GM18907 (cell line): ENCODE measurements around the gene MATN3.

Source experiments
- ATAC-seq: cut with Tn5 transposase; IDR thresholded peaks from one replicate; pipeline ENCODE4 v1.9.1; 2021; ENCODE audit warnings: mild to moderate bottlenecking, moderate library complexity; ENCODE audit not compliant: unreplicated experiment

The MATN3 gene

DNA sequence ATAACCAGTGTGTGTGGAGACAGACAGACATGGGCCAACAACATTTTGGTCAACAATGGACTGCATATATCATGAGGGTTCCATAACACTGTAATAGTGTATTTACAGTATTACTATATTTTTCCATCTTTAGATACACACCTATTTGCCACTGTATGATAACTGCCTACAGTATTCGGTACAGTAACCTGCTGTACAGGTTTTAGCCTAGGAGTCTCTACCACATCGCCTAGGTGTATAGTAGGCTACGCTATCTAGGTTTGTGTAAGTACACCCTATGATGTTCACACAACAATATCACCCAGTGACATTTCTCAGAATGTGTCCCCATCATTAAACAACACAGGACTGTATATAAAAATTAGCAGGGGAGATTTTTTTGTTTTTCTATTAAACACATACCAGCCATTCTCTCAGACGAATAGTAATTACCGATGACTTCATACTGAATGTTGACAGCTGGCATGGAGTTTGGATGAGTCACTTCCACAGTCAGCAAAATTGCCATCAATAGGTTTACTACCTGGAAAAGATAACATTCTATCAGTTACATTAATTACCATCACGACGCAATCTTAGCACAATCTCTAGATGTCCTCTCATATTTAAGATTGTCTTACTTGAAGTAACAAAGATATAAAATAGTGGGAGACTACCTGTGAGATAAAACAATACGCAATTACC is 28.2 kb upstream of the MATN3 start:
- ATAC-seq = no peak

DNA sequence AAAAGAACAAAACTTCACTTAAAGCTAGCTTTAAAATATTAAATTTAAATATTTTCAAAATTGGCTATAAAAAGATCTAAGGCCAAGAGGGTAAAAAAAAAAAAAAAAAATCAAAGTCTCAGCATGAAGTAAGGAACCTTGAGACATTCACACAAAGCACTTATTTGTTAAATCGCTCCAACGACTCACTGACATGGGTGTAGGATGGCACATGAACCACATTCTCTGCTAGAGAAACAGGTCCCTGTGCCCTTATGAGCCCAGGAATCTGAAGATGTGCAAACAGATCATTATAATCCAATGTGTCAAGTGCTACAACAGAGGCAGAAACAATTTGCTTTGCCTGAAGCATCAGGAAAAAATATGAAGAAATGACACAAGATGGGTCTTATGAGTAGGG is 25.2 kb upstream of the MATN3 start:
- no peak for ATAC-seq

DNA sequence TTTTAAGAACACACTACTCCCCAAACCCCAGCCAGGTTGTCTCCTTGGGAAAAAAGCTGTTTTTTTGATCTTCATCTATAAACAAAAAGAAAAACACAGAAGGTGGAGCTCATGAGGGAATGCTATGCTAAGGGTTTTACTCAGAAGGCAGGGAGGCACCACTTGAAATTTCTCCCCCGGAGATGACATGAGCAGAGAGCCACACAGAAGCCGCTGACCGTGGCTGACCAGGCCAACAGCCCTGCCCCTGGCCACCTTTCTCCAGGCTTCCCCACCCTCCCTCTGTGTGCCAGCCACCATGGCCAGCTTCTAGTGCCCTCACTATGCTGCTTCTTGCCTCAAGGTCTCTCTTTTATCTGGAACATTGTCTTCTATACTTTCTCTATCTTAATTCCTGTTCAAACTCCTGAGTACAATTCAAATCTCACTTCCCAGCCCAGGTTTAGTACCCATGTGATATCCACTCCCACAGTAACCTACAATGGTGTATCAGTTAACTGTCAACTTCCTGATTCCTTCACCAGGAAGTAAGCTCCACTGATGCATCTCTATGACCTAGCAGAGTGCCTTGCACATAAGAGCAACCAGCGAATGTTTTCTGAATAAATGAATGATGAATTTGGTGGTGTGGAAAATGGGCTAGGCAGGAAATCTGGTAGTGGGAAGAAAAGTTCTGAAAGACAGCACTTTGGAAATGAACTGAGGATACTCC is 23.6 kb upstream of the MATN3 start:
- ATAC-seq = peak; percentile 54

DNA sequence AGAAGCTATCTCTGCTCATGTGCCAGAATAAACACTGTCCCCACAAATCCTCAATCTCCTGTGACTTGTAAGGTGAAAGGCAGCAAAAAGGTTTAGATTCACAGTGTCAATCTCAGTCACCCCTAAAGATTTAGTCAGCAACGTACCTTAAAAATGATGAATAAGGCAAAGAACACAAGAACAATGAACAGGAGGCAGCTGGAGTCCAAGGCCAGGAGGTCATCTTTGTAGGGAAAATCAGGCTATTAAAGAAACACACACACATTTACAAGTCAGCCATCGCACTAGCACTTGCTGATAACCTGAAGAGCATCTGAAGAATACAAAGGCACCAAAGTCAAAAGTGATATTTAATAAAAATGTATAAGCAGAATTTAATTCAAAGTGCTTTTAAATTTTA is 22.4 kb upstream of the MATN3 start:
- no peak for ATAC-seq

DNA sequence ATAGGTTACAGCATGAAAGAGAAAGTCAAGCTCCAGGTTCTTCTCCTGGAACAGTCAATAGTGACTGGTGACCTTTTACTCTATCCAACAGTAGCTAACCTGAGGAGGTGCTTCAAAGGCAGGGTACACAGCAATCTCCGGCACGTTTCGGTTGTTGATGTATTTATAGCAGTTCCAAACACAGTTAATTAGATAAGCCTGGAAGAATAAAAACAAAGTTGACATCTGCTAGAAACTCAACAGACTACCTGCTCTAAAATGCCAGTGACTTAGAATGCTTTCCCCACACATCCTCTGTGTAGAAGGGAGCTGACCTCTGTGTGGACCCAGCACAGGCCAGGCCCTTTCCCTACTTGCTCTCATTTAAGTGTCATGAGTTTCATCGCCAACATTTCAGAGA is 21.8 kb upstream of the MATN3 start:
- ATAC-seq = no peak

DNA sequence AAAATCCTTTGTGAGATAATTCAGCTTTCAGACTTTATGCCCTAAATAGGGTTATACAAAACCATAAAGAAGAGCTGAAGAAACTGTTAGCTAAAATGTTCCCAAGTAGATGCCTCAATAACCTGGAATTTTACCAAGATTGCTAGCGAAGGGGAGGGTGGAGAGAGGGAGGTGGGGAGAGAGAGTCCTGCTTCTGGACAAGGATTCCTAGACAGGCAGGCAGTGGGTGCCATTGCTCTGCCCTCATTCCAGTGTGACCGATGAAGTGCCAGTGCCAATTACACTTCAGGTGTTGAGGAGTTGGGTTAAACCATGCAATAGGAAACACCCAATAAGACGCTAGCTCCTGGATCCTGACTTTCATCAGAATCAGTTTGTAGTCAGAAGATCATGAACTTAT is 20.9 kb upstream of the MATN3 start:
- ATAC-seq = no peak

DNA sequence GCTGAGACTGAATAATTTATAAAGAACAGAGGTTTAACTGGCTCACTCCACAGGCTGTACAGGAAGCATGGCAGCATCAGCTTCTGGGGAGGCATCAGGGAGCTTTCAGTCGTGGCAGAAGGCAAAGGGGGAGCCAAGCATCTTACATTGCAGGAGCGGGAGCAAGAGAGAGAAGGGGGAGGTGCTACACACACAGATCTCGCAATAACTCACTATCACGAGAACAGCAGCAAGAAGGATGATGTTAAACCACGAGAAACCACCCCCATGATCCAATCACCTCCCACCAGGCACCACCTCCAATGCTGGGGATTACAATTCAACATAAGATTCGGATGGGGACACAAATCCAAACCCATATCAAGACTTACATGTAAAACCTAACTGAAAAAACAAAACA is 17.8 kb upstream of the MATN3 start:
- ATAC-seq = no peak

DNA sequence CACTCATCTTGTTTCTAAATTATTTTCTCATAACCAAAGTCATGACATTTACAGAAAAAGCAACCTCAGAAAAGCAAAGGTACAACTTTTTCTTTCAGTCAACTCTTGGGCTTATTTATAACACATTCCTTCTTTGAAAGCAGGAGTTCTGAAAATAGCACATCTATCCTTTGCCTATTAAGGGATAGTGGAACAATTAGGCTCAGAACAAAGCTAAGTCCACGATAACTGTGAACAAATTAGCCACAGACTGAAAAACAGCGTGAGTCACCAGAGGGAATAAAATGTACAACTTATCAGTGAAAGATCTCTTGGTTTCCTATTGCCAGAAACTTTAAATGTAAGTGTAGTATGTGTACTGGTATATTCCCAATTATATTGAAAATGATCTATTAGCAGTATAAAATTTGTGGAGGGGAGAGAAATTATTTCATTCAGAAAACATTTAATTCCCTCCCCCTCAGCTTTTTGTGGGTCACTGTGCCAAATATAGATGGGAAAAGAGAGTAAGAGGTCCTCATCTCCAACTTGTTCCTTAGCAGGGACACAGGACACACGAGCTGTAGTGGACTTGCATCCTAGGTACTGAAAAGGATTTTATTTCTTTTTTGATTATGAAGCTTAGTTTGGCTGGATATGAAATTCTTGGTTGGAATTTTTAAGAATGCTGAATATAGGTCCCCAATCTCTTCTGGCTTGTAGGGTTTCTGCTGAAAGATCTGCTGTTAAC is 15.4 kb upstream of the MATN3 start:
- no peak for ATAC-seq

DNA sequence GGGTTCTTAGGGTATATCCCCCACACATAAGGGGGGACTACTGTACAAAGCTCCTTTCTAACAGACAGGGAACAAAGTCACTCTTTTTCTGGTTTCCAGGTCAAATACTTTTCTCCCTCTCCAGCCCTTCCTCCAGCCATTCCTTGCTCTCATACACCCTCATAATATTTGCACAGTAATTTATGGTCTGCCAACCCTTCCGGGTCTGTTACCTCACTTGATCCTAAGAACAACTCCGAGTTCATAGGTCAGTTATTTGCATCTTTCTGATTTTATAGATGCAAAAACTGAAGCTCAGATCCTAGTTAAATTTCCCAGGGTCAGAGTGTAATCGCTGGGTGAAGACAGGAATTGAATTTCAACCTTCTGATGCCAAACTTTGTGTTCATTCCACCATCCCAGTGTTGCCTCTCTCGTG is 14.8 kb upstream of the MATN3 start:
- no peak for ATAC-seq

DNA sequence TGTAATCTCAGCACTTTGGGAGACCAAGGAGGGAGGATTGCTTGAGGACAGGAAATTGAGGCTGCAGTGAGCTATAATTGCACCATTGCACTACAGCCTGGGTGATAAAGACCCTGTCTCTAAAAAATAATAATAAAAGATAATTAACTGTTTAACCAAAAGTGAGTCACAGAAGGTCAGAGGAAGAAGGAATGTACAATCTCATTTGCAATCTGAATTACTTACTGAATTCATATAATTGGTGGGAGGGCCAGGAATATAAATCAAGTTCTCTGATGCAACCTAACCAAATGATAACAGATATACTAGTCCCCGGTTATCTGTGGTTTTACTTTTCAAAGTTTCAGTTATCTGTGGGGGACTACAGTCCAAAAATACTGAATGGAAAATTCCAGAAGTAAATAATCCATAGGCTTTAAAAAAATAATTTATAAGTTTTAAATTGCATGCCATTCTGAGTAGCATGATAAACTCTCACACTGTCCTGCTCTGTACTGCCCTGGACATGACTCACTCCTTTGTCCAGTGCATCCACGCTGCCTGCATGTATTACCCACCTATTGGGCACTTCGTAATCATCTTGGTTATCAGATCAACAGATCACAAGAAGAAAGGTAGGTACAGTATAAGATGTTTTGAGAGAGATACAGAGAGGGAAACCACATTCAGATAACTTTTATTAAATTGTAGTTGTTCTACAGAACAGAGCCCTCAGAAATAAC is 12.8 kb upstream of the MATN3 start:
- no peak for ATAC-seq

DNA sequence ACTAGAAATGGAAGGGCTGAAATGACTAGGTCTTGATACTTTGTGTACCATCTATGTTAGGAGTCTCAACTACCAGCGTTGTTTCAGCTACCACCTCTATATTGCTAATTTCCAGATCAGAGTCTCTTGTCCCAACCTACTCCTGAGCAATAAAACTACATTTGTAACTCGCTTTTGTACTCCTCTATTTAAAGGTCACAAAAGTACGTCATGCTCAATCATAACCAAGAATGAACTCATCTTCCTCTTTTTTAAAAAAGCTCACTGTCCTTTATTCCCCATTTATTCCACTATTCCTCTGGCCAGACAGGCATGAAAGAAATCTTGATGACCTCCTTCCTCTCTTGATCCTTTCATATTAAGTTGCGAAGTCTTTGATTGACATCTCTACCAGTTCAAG is 11.2 kb upstream of the MATN3 start:
- ATAC-seq = no peak

DNA sequence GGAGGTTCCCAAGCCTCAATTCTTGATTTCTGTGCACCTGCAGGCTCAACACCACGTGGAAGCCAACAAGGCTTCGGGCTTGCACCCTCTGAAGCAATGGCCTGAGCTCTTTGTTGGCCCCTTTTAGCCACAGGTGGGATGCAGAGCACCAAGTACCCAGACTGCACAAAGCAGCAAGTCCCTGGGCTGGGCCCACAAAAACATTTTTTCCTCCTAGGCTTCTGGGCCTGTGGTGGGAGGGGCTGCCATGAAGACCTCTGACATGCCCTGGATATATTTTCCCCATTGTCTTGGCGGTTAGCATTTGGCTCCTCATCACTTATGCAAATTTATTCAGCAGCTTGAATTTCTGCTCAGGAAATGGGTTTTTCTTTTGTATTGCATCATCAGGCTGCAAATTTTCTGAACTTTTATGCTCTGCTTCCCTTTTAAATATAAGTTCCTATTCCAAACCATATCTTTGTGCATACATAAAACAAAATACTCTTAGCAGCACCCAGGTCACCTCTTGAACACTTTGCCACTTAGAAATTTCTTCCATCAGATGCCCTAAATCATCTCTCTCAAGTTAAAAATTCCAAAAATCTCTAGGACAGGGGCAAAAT is 9.0 kb upstream of the MATN3 start:
- ATAC-seq = no peak

DNA sequence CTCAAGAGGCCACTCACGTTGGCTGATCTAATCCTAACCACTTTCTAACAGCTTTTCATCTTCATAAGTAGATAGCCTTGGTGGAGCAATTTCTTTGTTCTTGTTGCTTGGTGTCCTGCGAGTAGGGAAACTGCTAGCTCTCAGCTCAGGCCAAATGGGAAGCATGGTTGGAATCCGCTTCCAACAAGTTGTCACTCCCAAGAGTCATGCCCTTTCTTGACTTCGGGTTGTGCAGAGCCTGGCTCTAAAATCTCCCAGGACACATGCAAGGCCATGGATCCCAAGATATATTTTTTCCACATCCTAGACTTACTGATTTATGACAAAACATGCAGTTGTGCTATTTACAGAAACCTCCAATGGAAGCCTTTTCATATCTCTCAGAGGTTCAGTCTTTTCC is 7.3 kb upstream of the MATN3 start:
- ATAC-seq = no peak

DNA sequence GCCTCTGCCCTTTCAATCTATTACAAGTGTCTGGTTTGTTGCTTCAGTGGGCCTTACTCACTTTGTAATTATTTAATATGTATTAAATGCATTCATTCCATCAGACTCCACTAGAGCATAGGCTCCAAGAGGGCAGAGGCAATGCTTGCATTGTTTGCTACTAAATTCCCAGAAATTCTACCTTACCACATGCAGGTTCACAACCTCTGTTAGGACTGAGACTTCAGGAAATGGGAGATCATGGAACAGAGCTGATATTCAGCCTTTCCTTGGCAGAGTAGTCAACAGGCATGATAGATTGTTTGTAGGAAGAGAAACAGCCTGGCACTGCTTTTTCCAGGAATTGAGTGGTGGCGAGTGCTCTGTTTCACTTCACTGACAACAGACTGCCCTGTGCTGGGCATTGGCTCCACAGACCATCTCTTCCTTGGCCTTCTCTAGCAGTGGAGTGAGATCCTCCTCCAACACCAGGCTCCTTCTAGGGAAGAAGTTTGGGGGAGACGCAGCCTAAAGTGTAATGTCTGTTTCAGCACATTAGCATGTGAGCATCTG is 6.2 kb upstream of the MATN3 start:
- ATAC-seq = no peak

DNA sequence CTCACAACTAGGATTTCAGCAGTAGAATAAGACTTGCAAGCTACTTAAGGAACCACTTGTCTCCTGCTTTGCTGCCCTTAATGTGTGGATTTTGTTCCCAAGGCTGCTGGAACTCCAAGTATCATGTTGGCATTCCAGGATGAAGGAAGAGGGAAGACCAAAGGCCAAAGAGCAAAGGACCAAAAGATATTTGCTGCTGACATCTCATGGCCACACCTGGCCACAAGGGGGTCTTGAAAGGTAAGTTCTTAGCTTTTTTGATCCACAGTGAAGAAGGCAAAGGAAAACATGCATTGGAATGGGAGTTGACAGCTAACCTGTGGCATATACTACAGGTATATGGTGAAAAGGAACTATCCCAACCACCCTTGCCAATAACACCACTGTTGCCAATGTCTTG is 3.9 kb upstream of the MATN3 start:
- ATAC-seq = no peak

DNA sequence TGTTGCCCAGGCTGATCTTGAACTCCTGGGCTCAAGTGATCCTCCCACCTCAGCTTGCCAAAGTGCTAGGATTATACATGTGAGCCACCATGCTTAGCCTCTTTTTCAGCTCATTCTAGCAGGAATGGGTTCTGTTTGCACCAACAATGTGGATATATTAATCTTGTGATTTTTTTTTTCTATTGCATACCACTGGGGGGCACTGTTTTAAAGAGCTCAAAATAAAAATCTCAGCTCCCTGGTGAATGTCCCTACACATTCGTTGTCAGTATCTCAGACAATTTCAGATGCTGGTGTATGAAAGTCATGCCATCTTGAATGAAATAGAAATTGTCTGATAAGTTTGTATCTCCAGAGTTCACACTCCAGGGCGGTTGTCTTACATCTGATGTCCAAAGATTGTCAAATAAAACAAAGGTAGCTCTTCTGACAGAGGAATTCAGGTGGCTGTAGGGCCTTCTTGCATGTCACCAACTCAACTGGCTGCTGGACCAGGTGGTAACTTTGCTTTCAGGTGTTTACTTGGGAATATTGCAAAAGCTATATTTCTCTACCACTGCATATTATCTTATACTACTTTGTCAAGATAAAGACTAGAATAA is 3.1 kb upstream of the MATN3 start:
- peak; percentile 45 for ATAC-seq

DNA sequence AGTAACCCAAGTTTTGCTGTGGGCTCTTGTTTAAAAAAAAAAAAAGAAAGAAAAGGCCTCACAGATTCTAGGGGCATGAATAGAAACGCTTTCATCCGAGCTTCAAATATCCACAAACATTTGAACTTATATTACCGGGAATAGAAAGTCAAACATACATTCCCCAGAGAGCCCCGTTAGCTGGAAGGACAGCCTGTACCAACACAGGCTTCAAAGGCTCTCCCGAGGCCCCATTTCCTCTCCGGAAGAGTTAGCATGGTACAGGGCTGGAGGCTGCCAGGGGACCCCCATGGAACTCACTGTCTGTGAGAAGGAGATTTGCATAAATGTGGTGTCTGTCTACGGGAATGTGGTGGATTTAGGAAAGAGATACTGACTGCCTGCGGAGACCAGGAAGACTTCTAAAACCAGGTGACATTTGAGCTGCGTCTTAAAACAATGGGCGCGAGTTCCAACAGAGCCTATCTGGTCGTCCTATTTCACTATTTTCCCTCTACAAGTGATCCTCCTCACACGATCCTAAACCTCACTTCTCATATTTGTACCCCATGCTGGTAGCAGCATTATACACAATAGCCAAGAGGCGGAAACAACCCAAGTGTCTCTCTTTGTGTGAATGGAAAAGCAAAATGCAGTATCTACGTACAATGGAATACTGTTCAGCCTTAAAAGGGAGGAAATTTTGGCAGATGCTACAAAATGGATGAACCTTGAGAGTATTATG is 820 bp upstream of the MATN3 start:
- ATAC-seq = no peak

DNA sequence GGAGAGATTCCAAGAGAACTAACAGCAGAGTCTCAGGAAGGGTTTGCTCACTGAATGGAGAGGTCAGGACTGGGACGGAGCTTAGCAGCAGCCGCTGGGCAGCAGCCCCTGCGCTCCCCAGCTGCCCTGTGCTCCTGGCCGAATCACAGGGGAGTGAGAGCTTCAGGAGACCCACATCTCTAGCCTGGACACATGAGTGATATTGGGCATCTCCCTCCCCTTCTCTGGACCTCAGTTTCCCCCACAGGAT is 511 bp downstream of the MATN3 start:
- no peak for ATAC-seq

DNA sequence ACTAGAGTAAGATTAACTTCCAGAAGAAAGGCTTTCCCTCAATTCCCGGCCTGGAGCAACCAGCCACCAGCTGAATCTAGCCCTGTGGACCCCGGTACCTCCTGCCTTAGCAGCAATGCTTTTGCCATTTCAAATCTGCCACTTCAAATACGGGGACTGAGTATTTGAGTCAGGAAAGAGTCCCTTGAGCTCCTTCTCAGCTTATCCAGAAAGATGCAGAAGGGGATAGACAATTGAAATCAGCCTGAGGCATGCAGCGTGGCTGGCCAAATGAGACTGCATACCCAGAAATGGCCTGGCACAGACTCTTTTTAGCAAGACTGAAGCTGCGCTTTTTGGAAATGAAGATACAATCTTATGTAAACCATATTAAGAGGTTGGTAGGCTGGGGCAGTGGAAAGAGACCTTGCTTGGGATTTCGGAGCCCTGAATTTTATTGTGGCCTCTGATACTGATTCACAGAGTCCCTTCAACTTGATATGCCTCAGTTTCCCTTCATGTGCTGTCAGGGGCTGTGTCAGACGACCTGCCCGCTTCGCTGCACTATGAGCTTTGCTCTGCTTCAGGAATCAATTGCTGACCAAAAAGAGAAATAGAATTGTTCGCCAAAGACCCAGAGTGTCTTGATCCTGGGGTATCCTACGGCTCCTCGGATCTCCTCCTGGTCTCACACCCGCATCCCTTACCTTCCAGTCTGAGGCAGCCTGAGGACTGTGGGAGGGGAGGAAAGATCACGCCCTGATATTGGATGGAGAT is 1.0 kb downstream of the MATN3 start:
- no peak for ATAC-seq
